ENCODE data around the gene SERPINB3.

Gene SERPINB3

GRCh38 chr18:63686871-63687270 lies 25.2 kb upstream of the SERPINB3 start:
- no peak overlapping the region for H3K9ac ChIP-seq
- TF ChIP-seq CTCF (conservative IDR thresholded peaks at IDR 0.05; ENCODE audit: low read depth, low read length), result no peak
- H3K27ac ChIP-seq, result no peak overlapping the region
- H3K4me3 ChIP-seq (IDR thresholded peaks at IDR 0.05; ENCODE audit: insufficient read depth, low read depth, low read length), result no peak overlapping the region
- no peaks in the 10 kb centered on the region for H4K20me1 ChIP-seq (ENCODE audit: insufficient read depth)
- no peak overlapping the region for H2AFZ ChIP-seq (ENCODE audit: low read depth)
- H3K36me3 ChIP-seq (ENCODE audit: insufficient read depth), result no peaks in the 10 kb centered on the region
- no peaks in the 10 kb centered on the region for H3K27me3 ChIP-seq (ENCODE audit: insufficient read depth, low read depth)
- no peaks in the 10 kb centered on the region for H3K79me2 ChIP-seq (ENCODE audit: insufficient read depth, low read depth)
- no peak overlapping the region for H3K4me2 ChIP-seq
- H3K4me1 ChIP-seq (ENCODE audit: low read depth, poor library complexity, severe bottlenecking), result no peaks in the 10 kb centered on the region

GRCh38 chr18:63684718-63685117 lies 23.0 kb upstream of the SERPINB3 start:
- Histone ChIP-seq H3K4me2 (no peak overlapping the region), H2AFZ (ENCODE audit: low read depth) (no peak overlapping the region), H3K36me3 (ENCODE audit: insufficient read depth) (no peaks in the 10 kb centered on the region), H3K27ac (no peak overlapping the region), H3K79me2 (ENCODE audit: insufficient read depth, low read depth) (no peaks in the 10 kb centered on the region), H3K9ac (no peak overlapping the region), H3K27me3 (ENCODE audit: insufficient read depth, low read depth) (no peaks in the 10 kb centered on the region), H3K4me1 (ENCODE audit: low read depth, poor library complexity, severe bottlenecking) (no peaks in the 10 kb centered on the region), H3K4me3 (IDR thresholded peaks at IDR 0.05; ENCODE audit: insufficient read depth, low read depth, low read length) (no peak overlapping the region), H4K20me1 (ENCODE audit: insufficient read depth) (no peaks in the 10 kb centered on the region)
- no peak for TF ChIP-seq CTCF (conservative IDR thresholded peaks at IDR 0.05; ENCODE audit: low read depth, low read length)

- no peaks in the 10 kb centered on the region for H3K36me3 ChIP-seq (ENCODE audit: insufficient read depth)
- H4K20me1 ChIP-seq (ENCODE audit: insufficient read depth), result no peaks in the 10 kb centered on the region
- no peak overlapping the region for H3K9ac ChIP-seq
- H3K4me1 ChIP-seq (ENCODE audit: low read depth, poor library complexity, severe bottlenecking), result no peaks in the 10 kb centered on the region
- H3K4me3 ChIP-seq (IDR thresholded peaks at IDR 0.05; ENCODE audit: insufficient read depth, low read depth, low read length), result no peak overlapping the region
- no peak for TF ChIP-seq CTCF (conservative IDR thresholded peaks at IDR 0.05; ENCODE audit: low read depth, low read length)
- H2AFZ ChIP-seq (ENCODE audit: low read depth), result no peak overlapping the region
- H3K4me2 ChIP-seq, result no peak overlapping the region
- no peak overlapping the region for H3K27ac ChIP-seq
- no peaks in the 10 kb centered on the region for H3K79me2 ChIP-seq (ENCODE audit: insufficient read depth, low read depth)
- H3K27me3 ChIP-seq (ENCODE audit: insufficient read depth, low read depth), result no peaks in the 10 kb centered on the region
These were observed 22.2 kb upstream of the SERPINB3 start for GRCh38 chr18:63683890-63684289.

GRCh38 chr18:63683152-63683551 lies 21.5 kb upstream of the SERPINB3 start:
- Histone ChIP-seq H2AFZ (ENCODE audit: low read depth) (no peak overlapping the region), H3K79me2 (ENCODE audit: insufficient read depth, low read depth) (no peaks in the 10 kb centered on the region), H3K36me3 (ENCODE audit: insufficient read depth) (no peaks in the 10 kb centered on the region), H3K27me3 (ENCODE audit: insufficient read depth, low read depth) (no peaks in the 10 kb centered on the region), H3K4me2 (no peak overlapping the region), H3K4me1 (ENCODE audit: low read depth, poor library complexity, severe bottlenecking) (no peaks in the 10 kb centered on the region), H3K4me3 (IDR thresholded peaks at IDR 0.05; ENCODE audit: insufficient read depth, low read depth, low read length) (no peak overlapping the region), H3K9ac (no peak overlapping the region), H3K27ac (no peak overlapping the region), H4K20me1 (ENCODE audit: insufficient read depth) (no peaks in the 10 kb centered on the region)
- TF ChIP-seq CTCF (conservative IDR thresholded peaks at IDR 0.05; ENCODE audit: low read depth, low read length), result no peak

Data from KMS-11 (cell line).